IMR-90 (cell line): ENCODE data around the gene HSP90AB1. TPM values are rescaled to one million over a fixed set of nuclear protein-coding genes. Genes with fewer than 3 reads are reported as not detected.

ENCODE experiments used
- ATAC-seq: fragments of 200-7000 bp; cut with Tn5 transposase; 2 replicates; pipeline ENCODE4 v1.9.1; 2020; ENCODE audit warnings: low read depth, mild to moderate bottlenecking, moderate library complexity
- BruUV-seq: library from RNA; stranded (reverse); fragments of 400-500 nt; replicated peaks from 2 replicates; lab custom pipeline; 2021; lab: Mats Ljungman, UMichigan
- CTCF ChIA-PET: fragments of 300-600 bp; formaldehyde crosslinking; extraction: SDS; loops from one replicate; lab custom pipeline; 2021; ENCODE audit warnings: antibody characterized with exemption; lab: Yijun Ruan, JAX
- POLR2A ChIA-PET: fragments of 300-600 bp; sonication (Branson Sonifier 250); formaldehyde crosslinking; loops from one replicate; lab custom pipeline; 2022; ENCODE audit warnings: antibody characterized with exemption; ENCODE audit not compliant: unreplicated experiment; lab: Charles Lee
- DNase-seq: peaks from one replicate; pipeline ENCODE4 v3.0.0; 2013
- H2AFZ ChIP-seq: replicated peaks from 2 replicates; pipeline ENCODE3; 2013; ENCODE audit warnings: low read length, mild to moderate bottlenecking; ENCODE audit not compliant: poor library complexity
- H2AK5ac ChIP-seq: 2 replicates; pipeline ENCODE4 v1.6.1; 2013; ENCODE audit warnings: low read depth, low read length, inconsistent platforms
- H2AK9ac ChIP-seq: replicated peaks from 2 replicates; pipeline ENCODE3; 2013; ENCODE audit warnings: mild to moderate bottlenecking, low read depth, low read length, moderate library complexity; ENCODE audit not compliant: poor library complexity
- H2BK120ac ChIP-seq: 2 replicates; pipeline ENCODE4 v1.6.1; 2013; ENCODE audit warnings: low read depth, low read length, inconsistent platforms
- H2BK15ac ChIP-seq: 3 replicates; pipeline ENCODE4 v1.6.1; 2013; ENCODE audit warnings: low read depth, low read length, inconsistent platforms
- H2BK20ac ChIP-seq: 2 replicates; pipeline ENCODE4 v1.6.1; 2013; ENCODE audit warnings: low read depth, mild to moderate bottlenecking, inconsistent platforms, low read length, moderate library complexity
- H2BK5ac ChIP-seq: 2 replicates; pipeline ENCODE4 v1.6.1; 2013; ENCODE audit warnings: mild to moderate bottlenecking, low read depth, low read length, inconsistent platforms; ENCODE audit not compliant: poor library complexity, severe bottlenecking
- H3K14ac ChIP-seq: replicated peaks from 2 replicates; pipeline ENCODE4 v1.6.1; 2013; ENCODE audit warnings: low read depth, low read length, inconsistent platforms
- H3K18ac ChIP-seq: 2 replicates; pipeline ENCODE4 v1.6.1; 2013; ENCODE audit warnings: low read depth, low read length, control low read depth
- H3K23ac ChIP-seq: 2 replicates; pipeline ENCODE4 v1.6.1; 2013; ENCODE audit warnings: low read depth, low read length, inconsistent platforms
- H3K27ac ChIP-seq: 2 replicates; pipeline ENCODE4 v1.5.1; 2013; ENCODE audit warnings: mild to moderate bottlenecking, control low read depth, low read length; ENCODE audit not compliant: insufficient read depth
- H3K27me3 ChIP-seq: 2 replicates; pipeline ENCODE4 v1.6.1; 2013; ENCODE audit warnings: low read length; ENCODE audit not compliant: control insufficient read depth, insufficient read depth
- H3K36me3 ChIP-seq: 2 replicates; pipeline ENCODE4 v1.6.1; 2013; ENCODE audit warnings: low read length, mixed read lengths; ENCODE audit not compliant: control insufficient read depth, insufficient read depth
- H3K4ac ChIP-seq: 2 replicates; pipeline ENCODE4 v1.6.1; 2013; ENCODE audit warnings: low read depth, low read length, inconsistent platforms
- H3K4me1 ChIP-seq: 2 replicates; pipeline ENCODE4 v1.6.1; 2013; ENCODE audit warnings: low read length, mixed read lengths; ENCODE audit not compliant: control insufficient read depth, insufficient read depth
- H3K4me2 ChIP-seq: 2 replicates; pipeline ENCODE4 v1.6.1; 2013; ENCODE audit warnings: low read depth, mild to moderate bottlenecking, control low read depth, low read length, moderate library complexity
- H3K4me3 ChIP-seq: 2 replicates; pipeline ENCODE4 v1.5.1; 2013; ENCODE audit warnings: low read depth, mild to moderate bottlenecking, control low read depth, low read length, moderate library complexity; ENCODE audit not compliant: insufficient read depth
- H3K56ac ChIP-seq: 2 replicates; pipeline ENCODE4 v1.6.1; 2013; ENCODE audit warnings: low read length, inconsistent platforms; ENCODE audit not compliant: insufficient read depth; ENCODE audit errors: extremely low read depth
- H3K79me1 ChIP-seq, 2 experiments: 2 replicates each; pipeline ENCODE4 v1.6.1; 2013; ENCODE audit warnings: low read length in 2 of 2, inconsistent platforms in 1 of 2, low read depth in 1 of 2
- H3K9ac ChIP-seq: 2 replicates; pipeline ENCODE4 v1.6.1; 2013; ENCODE audit warnings: low read depth, low read length, control low read depth
- H3K9me1 ChIP-seq: 2 replicates; pipeline ENCODE4 v1.6.1; 2013; ENCODE audit warnings: low read length, inconsistent platforms; ENCODE audit not compliant: insufficient read depth
- H3K9me3 ChIP-seq: 2 replicates; pipeline ENCODE4 v1.6.1; 2013; ENCODE audit warnings: low read length; ENCODE audit not compliant: control insufficient read depth, insufficient read depth
- H4K20me1 ChIP-seq: 2 replicates; pipeline ENCODE4 v1.6.1; 2013; ENCODE audit warnings: low read length, inconsistent platforms; ENCODE audit not compliant: insufficient read depth
- H4K5ac ChIP-seq: 2 replicates; pipeline ENCODE4 v1.6.1; 2013; ENCODE audit warnings: mild to moderate bottlenecking, low read depth, low read length, control low read depth
- H4K8ac ChIP-seq, 2 experiments: 2 replicates each; pipeline ENCODE4 v1.6.1; 2013; ENCODE audit warnings: low read depth in 2 of 2, low read length in 2 of 2, control low read depth in 1 of 2, inconsistent platforms in 1 of 2
- H4K91ac ChIP-seq: 2 replicates; pipeline ENCODE4 v1.6.1; 2013; ENCODE audit warnings: low read depth, low read length, inconsistent platforms; ENCODE audit not compliant: insufficient read depth
- BHLHE40 ChIP-seq: fragments of 150-350 bp; IDR thresholded peaks from 2 replicates; pipeline ENCODE4 v1.6.1; 2016; ENCODE audit warnings: mild to moderate bottlenecking, low read depth, low read length
- ELK1 ChIP-seq: fragments of 150-350 bp; IDR thresholded peaks from 2 replicates; pipeline ENCODE4 v1.6.1; 2016; ENCODE audit warnings: low read depth, mild to moderate bottlenecking, low read length, moderate library complexity, borderline replicate concordance
- POLR2A ChIP-seq: IDR thresholded peaks from 2 replicates; pipeline ENCODE4 v1.6.1; 2012; ENCODE audit warnings: mild to moderate bottlenecking, low read depth, low read length
- SMC3 ChIP-seq: fragments of 150-350 bp; IDR thresholded peaks from 2 replicates; pipeline ENCODE4 v1.6.1; 2016; ENCODE audit warnings: low read depth, mild to moderate bottlenecking, antibody characterized with exemption, low read length, moderate library complexity
- USF2 ChIP-seq: fragments of 150-350 bp; IDR thresholded peaks from 2 replicates; pipeline ENCODE4 v1.6.1; 2017; ENCODE audit warnings: mild to moderate bottlenecking, antibody characterized with exemption, low read length, low read depth
- WGBS, 2 experiments: methylation state at CpG; one replicate each; pipeline versions ENCODE4 v1.1.5 to v1.1.7; 2013; ENCODE audit warnings: missing lambda C conversion rate in 2 of 2; ENCODE audit not compliant: insufficient read length in 1 of 2; ENCODE audit errors: extremely low coverage in 2 of 2; 5-methylcytosine and 5-hydroxymethylcytosine counted together
- dilution Hi-C: fragments of 300-500 bp; cut with HindIII; formaldehyde crosslinking; loops from one replicate; pipeline ENCODE4 v1.14.3; 2018; ENCODE audit warnings: low sequenced_read_pairs; ENCODE audit not compliant: unreplicated experiment
- in situ Hi-C: fragments of 300-500 bp; cut with MboI; formaldehyde crosslinking; loops from 3 replicates; pipeline ENCODE4 v1.14.3; 2019; ENCODE audit warnings: low sequenced_read_pairs, inconsistent platforms, mixed read lengths
- intact Hi-C: fragments of 100-400 bp; cut with micrococcal nuclease; formaldehyde crosslinking; loops from 2 replicates; pipeline ENCODE4 v1.10.0; 2022
- polyA plus RNA-seq, 3 experiments: library from polyadenylated mRNA; depleted of rRNA; stranded (reverse); fragments of >200 nt; gene quantifications; 2 replicates each; pipeline ENCODE4 v1.2.3, GENCODE V29; 2012; ENCODE audit warnings: low replicate concordance in 1 of 3
- total RNA-seq: library from RNA; depleted of rRNA; stranded (reverse); fragments of >200 nt; gene quantifications from 2 replicates; pipeline ENCODE4 v1.2.3, GENCODE V29; 2012

HSP90AB1 gene
- total and polyA plus RNA-seq, 2 of the 4 experiments (the other 2 are of a cell fraction), result 887 to 1,307 TPM

- H3K79me1 ChIP-seq, result no peaks in the 10 kb centered on the region
- no peak overlapping the region for H3K4ac ChIP-seq
- no peak overlapping the region for H2AK5ac ChIP-seq
- H4K5ac ChIP-seq, result no peak overlapping the region
- no peak overlapping the region for H2AK9ac ChIP-seq
- H3K23ac ChIP-seq, result no peak overlapping the region
- no peak overlapping the region for H2BK20ac ChIP-seq
- H3K18ac ChIP-seq, result no peak overlapping the region
- H2BK15ac ChIP-seq, result no peak overlapping the region
- H2AFZ ChIP-seq, result no peak overlapping the region
- no peaks in the 10 kb centered on the region for H3K9me3 ChIP-seq
- no peak overlapping the region for H3K9ac ChIP-seq
- ATAC-seq (no peak), DNase-seq (no peak)
- H3K4me2 ChIP-seq, result no peak overlapping the region
- no peaks in the 10 kb centered on the region for H3K9me1 ChIP-seq
- dilution Hi-C loops (no loop called here), intact Hi-C loops (no loop called here), in situ Hi-C loops (no loop called here)
- ChIA-PET CTCF (no interaction called here), POLR2A (no interaction called here)
- no peak overlapping the region for H3K14ac ChIP-seq
- no peak overlapping the region for H3K27ac ChIP-seq
- no peaks in the 10 kb centered on the region for H3K36me3 ChIP-seq
- no peak overlapping the region for H3K56ac ChIP-seq
- no peak overlapping the region for H2BK5ac ChIP-seq
- H4K91ac ChIP-seq, result no peak overlapping the region
- peaks cover 72% of the 10 kb centered on the region for H3K27me3 ChIP-seq
- BruUV-seq, result no TSS peak
- H4K8ac ChIP-seq, result no peak overlapping the region
- no peaks in the 10 kb centered on the region; the same call in 1 of the 2 replicates for H4K20me1 ChIP-seq
- WGBS, 2 experiments, result no CpG with 5 or more reads among the region's 3 CpGs
- H3K4me1 ChIP-seq, result no peaks in the 10 kb centered on the region
- no peak overlapping the region for H2BK120ac ChIP-seq
- TF ChIP-seq POLR2A (no peak), BHLHE40 (no peak), SMC3 (no peak), ELK1 (no peak), USF2 (no peak)
- H3K4me3 ChIP-seq, result no peak overlapping the region
Observed at GRCh38 chr6:44271914-44272313, 25.0 kb downstream of the HSP90AB1 start.
